ENCODE results near the gene GYPB.
"Not testable (repeated sequence)": the region's sequence is repeated elsewhere in the genome, so short reads cannot be mapped to it uniquely, and the experiment has no call there.

DNA sequence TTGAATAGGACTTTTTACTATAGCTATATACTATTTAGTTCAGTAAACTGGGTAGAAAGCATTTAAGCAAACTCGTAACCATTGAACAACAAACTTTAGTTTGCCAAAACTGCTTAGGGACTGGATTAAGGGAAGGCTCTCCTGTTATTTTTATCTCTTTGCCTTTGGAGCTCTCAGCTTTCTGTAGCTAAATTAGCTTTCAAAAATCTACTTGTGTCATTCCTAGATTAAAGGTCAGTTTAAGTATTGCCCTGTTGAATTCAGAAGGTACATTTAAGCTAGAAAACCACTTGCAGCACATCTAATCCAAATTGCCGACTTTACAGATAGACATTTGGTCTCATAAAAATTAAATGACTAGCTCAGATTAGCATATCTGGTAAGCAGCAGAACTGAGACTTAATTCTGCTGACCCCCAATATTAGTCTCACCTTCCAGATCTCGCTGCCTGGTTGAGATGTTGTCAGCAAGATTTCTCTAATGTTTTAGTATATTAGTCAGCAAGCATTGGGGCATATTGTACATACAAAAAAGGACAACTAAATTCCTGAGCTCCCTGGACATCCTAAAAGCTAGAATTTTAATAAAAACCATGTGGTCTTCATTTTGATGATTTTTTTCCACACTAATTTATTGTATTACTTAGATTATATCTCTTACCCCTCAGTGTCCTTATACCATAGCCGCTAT, 14.2 kb downstream of the GYPB start:
- not testable (repeated sequence) for TF ChIP-seq CTCF (IDR thresholded peaks at IDR 0.05; ENCODE audit: poor library complexity, severe bottlenecking); POLR2AphosphoS5 (IDR thresholded peaks at IDR 0.05); EZH2 (IDR thresholded peaks at IDR 0.05; ENCODE audit: borderline replicate concordance, insufficient read depth, low read length, poor library complexity, severe bottlenecking); TAF1 (IDR thresholded peaks at IDR 0.05; ENCODE audit: low read depth); RAD21 (conservative IDR thresholded peaks at IDR 0.05); EP300 (conservative IDR thresholded peaks at IDR 0.05; ENCODE audit: poor library complexity, severe bottlenecking); SMC3 (conservative IDR thresholded peaks at IDR 0.05; ENCODE audit: poor library complexity)
